K562 (cell line): ENCODE measurements around the gene ZNRF3.

Experiments
- ATF6 ChIP-seq: sonication (generic); formaldehyde crosslinking; IDR thresholded peaks from 2 replicates; pipeline ENCODE4 v1.4.0; 2020; ENCODE audit warnings: mild to moderate bottlenecking, missing genetic modification reagents
- CTCF ChIP-seq, 3 experiments: IDR thresholded peaks in 2 of 3; conservative IDR thresholded peaks in 1 of 3; 2 replicates each; pipeline ENCODE4 v1.5.1; 2011 to 2012; ENCODE audit warnings: low read length in 3 of 3, mild to moderate bottlenecking in 3 of 3, control low read depth in 2 of 3, improper control_type of control experiment in 1 of 3, inconsistent platforms in 1 of 3, low read depth in 1 of 3, mixed read lengths in 1 of 3, moderate library complexity in 1 of 3; ENCODE audit not compliant: insufficient read depth in 2 of 3
- EZH2 ChIP-seq: IDR thresholded peaks from 2 replicates; pipeline ENCODE4 v1.6.1; 2012; ENCODE audit warnings: low read depth, mild to moderate bottlenecking, inconsistent platforms, low read length, borderline replicate concordance
- GTF2F1 ChIP-seq: IDR thresholded peaks from 2 replicates; pipeline ENCODE4 v1.6.1; 2011; ENCODE audit warnings: low read depth, low read length, improper control_type of control experiment
- HINFP ChIP-seq: fragments of 450-650 bp; conservative IDR thresholded peaks from 2 replicates; pipeline ENCODE4 v1.6.1; 2016; ENCODE audit warnings: missing genetic modification characterization, low read depth, mild to moderate bottlenecking, control low read depth, missing compliant biosample characterization
- HNRNPUL1 ChIP-seq: fragments of 200-400 bp; formaldehyde crosslinking; IDR thresholded peaks from 2 replicates; pipeline ENCODE4 v1.6.1; 2017; ENCODE audit warnings: low read length
- NFATC3 ChIP-seq: fragments of 450-650 bp; IDR thresholded peaks from 2 replicates; pipeline ENCODE4 v1.6.1; 2017; ENCODE audit warnings: mild to moderate bottlenecking
- PML ChIP-seq: IDR thresholded peaks from 2 replicates; pipeline ENCODE4 v1.6.1; 2012; ENCODE audit warnings: low read length, inconsistent platforms
- POLR2A ChIP-seq: fragments of 450-650 bp; conservative IDR thresholded peaks from 2 replicates; pipeline ENCODE4 v1.6.1; 2016
- RCOR1 ChIP-seq, 2 experiments: IDR thresholded peaks; 2 replicates each; pipeline ENCODE4 v1.6.1; 2012; ENCODE audit warnings: low read depth in 2 of 2, low read length in 2 of 2, borderline replicate concordance in 1 of 2, improper control_type of control experiment in 1 of 2
- TAF1 ChIP-seq: IDR thresholded peaks from 2 replicates; pipeline ENCODE4 v1.6.1; 2011; ENCODE audit warnings: mild to moderate bottlenecking, low read length, moderate library complexity; ENCODE audit not compliant: insufficient read depth, control insufficient read depth, severe bottlenecking; ENCODE audit errors: extremely low read depth
- TBP ChIP-seq: optimal IDR thresholded peaks from 2 replicates; pipeline ENCODE3; 2011; ENCODE audit warnings: low read depth, low read length, improper control_type of control experiment
- ZBTB2 ChIP-seq: fragments of 450-650 bp; IDR thresholded peaks from 2 replicates; pipeline ENCODE4 v1.6.1; 2016; ENCODE audit warnings: antibody characterized with exemption
- ZNF583 ChIP-seq: fragments of 250-450 bp; sonication (Bioruptor Pico); IDR thresholded peaks from 2 replicates; pipeline ENCODE4 v1.4.0; 2020

- no peak for TF ChIP-seq PML
- TF ChIP-seq CTCF (IDR thresholded peaks at IDR 0.05 in 2 of 3, conservative IDR thresholded peaks at IDR 0.05 in 1 of 3; ENCODE audit: insufficient read depth in 2 of 3, low read depth in 1 of 3, low read length in 3 of 3) = no peak
- TF ChIP-seq GTF2F1 = no peak
- TF ChIP-seq ZBTB2 = no peak
- no peak for TF ChIP-seq EZH2
- no peak for TF ChIP-seq TAF1
- TF ChIP-seq HINFP (tag) = no peak
- no peak for TF ChIP-seq POLR2A
- TF ChIP-seq RCOR1 (IDR thresholded peaks at IDR 0.05; ENCODE audit: borderline replicate concordance in 1 of 2, low read depth in 2 of 2, low read length in 2 of 2) = no peak
- no peak for TF ChIP-seq ZNF583
- TF ChIP-seq ATF6 (CRISPR knock-in tag) = no peak
- no peak for TF ChIP-seq HNRNPUL1
- TF ChIP-seq TBP = no peak
- no peak for TF ChIP-seq NFATC3
Observed at GRCh38 chr22:29012952-29013351, 129.6 kb downstream of the ZNRF3 start.
